DOHH2 (cell line): ENCODE data around the gene TTI1.

Source experiments
- H3F3A ChIP-seq: fragments of 200-600 bp; sonication (generic), shearing (Covaris generic); 2 replicates; pipeline ENCODE4 v1.6.0; 2016; ENCODE audit warnings: antibody characterized with exemption, mild to moderate bottlenecking; ENCODE audit not compliant: control insufficient read depth, insufficient read depth
- H3K27ac ChIP-seq: fragments of 200-600 bp; sonication (generic); 2 replicates; pipeline ENCODE4 v1.5.1; 2014; ENCODE audit warnings: low read depth, mild to moderate bottlenecking, low read length, moderate library complexity
- H3K27me3 ChIP-seq: fragments of 200-600 bp; sonication (generic); 2 replicates; pipeline ENCODE4 v1.6.1; 2014; ENCODE audit warnings: mild to moderate bottlenecking, low read length, mixed read lengths; ENCODE audit not compliant: control insufficient read depth
- H3K36me3 ChIP-seq: fragments of 200-600 bp; sonication (generic); 2 replicates; pipeline ENCODE4 v1.6.1; 2014; ENCODE audit warnings: mild to moderate bottlenecking, low read length, moderate library complexity, mixed read lengths; ENCODE audit not compliant: control insufficient read depth
- H3K4me1 ChIP-seq: fragments of 200-600 bp; sonication (generic); 2 replicates; pipeline ENCODE4 v1.6.1; 2014; ENCODE audit warnings: mild to moderate bottlenecking, low read length, mixed read lengths; ENCODE audit not compliant: control insufficient read depth
- H3K4me2 ChIP-seq: fragments of 200-600 bp; sonication (generic); 2 replicates; pipeline ENCODE4 v1.6.0; 2014; ENCODE audit warnings: mild to moderate bottlenecking, low read length, moderate library complexity
- H3K4me3 ChIP-seq: fragments of 200-600 bp; sonication (generic); 2 replicates; pipeline ENCODE4 v1.5.1; 2014; ENCODE audit warnings: mild to moderate bottlenecking, low read length, mixed read lengths
- H3K79me2 ChIP-seq: fragments of 200-600 bp; sonication (generic); 2 replicates; pipeline ENCODE4 v1.6.1; 2014; ENCODE audit warnings: mild to moderate bottlenecking, low read length, mixed read lengths; ENCODE audit not compliant: control insufficient read depth
- H3K9me2 ChIP-seq: fragments of 200-600 bp; sonication (generic); replicated peaks from 2 replicates; pipeline ENCODE4 v1.6.1; 2014; ENCODE audit warnings: mild to moderate bottlenecking, low read length, mixed read lengths; ENCODE audit not compliant: control insufficient read depth
- H3K9me3 ChIP-seq: fragments of 200-600 bp; sonication (generic); 2 replicates; pipeline ENCODE4 v1.6.1; 2014; ENCODE audit warnings: antibody characterized with exemption, low read length, mixed read lengths; ENCODE audit not compliant: control insufficient read depth, insufficient read depth
- H4K20me1 ChIP-seq: fragments of 200-600 bp; sonication (generic); 2 replicates; pipeline ENCODE4 v1.6.0; 2014; ENCODE audit warnings: low read depth, mild to moderate bottlenecking, antibody characterized with exemption, low read length, moderate library complexity; ENCODE audit not compliant: control insufficient read depth, insufficient read depth
- EZH2phosphoT487 ChIP-seq: fragments of 200-600 bp; sonication (generic); IDR thresholded peaks from 2 replicates; pipeline ENCODE4 v1.6.1; 2017; ENCODE audit warnings: borderline replicate concordance, mild to moderate bottlenecking, antibody characterized with exemption, low read length, moderate library complexity, mixed read lengths
- TF ChIP-seq, protein P1 (sequence below): fragments of 200-600 bp; sonication (generic); IDR thresholded peaks from one replicate; pipeline ENCODE4 v1.5.1; 2014; ENCODE audit warnings: antibody characterized with exemption, mild to moderate bottlenecking, low read depth, low read length; ENCODE audit not compliant: poor library complexity, severe bottlenecking

The TTI1 gene

GRCh38 chr20:38040276-38040675 is 7.0 kb upstream of the TTI1 start:
- H3K36me3 ChIP-seq = peaks cover 93% of the 10 kb centered on the region
- H3K4me3 ChIP-seq = no peak overlapping the region
- H3K9me3 ChIP-seq = no peaks in the 10 kb centered on the region
- peaks cover 26% of the 10 kb centered on the region for H3K4me1 ChIP-seq
- no peaks in the 10 kb centered on the region for H3K9me2 ChIP-seq
- H3K27ac ChIP-seq = no peak overlapping the region
- TF ChIP-seq EZH2phosphoT487 = no peak
- TF ChIP-seq, protein P1, sequence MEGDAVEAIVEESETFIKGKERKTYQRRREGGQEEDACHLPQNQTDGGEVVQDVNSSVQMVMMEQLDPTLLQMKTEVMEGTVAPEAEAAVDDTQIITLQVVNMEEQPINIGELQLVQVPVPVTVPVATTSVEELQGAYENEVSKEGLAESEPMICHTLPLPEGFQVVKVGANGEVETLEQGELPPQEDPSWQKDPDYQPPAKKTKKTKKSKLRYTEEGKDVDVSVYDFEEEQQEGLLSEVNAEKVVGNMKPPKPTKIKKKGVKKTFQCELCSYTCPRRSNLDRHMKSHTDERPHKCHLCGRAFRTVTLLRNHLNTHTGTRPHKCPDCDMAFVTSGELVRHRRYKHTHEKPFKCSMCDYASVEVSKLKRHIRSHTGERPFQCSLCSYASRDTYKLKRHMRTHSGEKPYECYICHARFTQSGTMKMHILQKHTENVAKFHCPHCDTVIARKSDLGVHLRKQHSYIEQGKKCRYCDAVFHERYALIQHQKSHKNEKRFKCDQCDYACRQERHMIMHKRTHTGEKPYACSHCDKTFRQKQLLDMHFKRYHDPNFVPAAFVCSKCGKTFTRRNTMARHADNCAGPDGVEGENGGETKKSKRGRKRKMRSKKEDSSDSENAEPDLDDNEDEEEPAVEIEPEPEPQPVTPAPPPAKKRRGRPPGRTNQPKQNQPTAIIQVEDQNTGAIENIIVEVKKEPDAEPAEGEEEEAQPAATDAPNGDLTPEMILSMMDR = no peak
- 0 out of 2 replicates have a peak, but pooled peaks cover 3% of the 10 kb centered on the region for H3F3A ChIP-seq
- H3K27me3 ChIP-seq = no peaks in the 10 kb centered on the region
- peaks cover 98% of the 10 kb centered on the region for H3K79me2 ChIP-seq
- peaks cover 15% of the 10 kb centered on the region; the same call in 1 of the 2 replicates for H4K20me1 ChIP-seq
- H3K4me2 ChIP-seq = no peak overlapping the region

- H3K4me1 ChIP-seq = peaks cover 51% of the 10 kb centered on the region
- no peaks in the 10 kb centered on the region for H3K9me3 ChIP-seq
- H3K9me2 ChIP-seq = no peaks in the 10 kb centered on the region
- 0 out of 2 replicates have a peak, but pooled peaks cover 3% of the 10 kb centered on the region for H3F3A ChIP-seq
- H3K79me2 ChIP-seq = peaks cover 99% of the 10 kb centered on the region
- peak overlapping the region; percentile 89 for H3K4me2 ChIP-seq
- peaks cover 80% of the 10 kb centered on the region for H3K36me3 ChIP-seq
- H3K27ac ChIP-seq = no peak overlapping the region
- H3K4me3 ChIP-seq = no peak overlapping the region; the same call in 1 of the 2 replicates
- peaks cover 7% of the 10 kb centered on the region; the same call in 1 of the 2 replicates for H4K20me1 ChIP-seq
- TF ChIP-seq, protein P1 = no peak
- TF ChIP-seq EZH2phosphoT487 = no peak
- no peaks in the 10 kb centered on the region for H3K27me3 ChIP-seq
Measured at GRCh38 chr20:38036366-38036765, 3.1 kb upstream of the TTI1 start.

DNA sequence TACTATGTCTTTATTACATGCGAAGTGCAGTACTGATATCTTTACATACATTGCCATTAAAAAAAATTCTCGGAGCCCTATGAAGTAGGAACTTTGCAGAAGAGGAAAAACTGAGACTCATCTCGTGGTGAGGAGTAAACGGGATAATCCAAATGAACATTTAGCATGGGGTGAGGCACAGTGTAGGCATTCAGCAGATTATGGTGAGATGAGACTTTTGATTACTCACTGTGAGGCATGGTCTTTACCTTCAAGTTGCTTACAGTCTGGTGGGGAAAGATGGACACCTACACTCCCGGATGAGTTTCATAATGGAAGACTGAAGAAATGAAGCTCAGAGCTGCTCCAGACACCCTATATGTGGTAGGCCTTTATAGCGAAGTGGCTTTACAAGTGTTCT is 1.7 kb upstream of the TTI1 start:
- H3K27ac ChIP-seq = no peak overlapping the region
- peaks cover 71% of the 10 kb centered on the region for H3K36me3 ChIP-seq
- H3K27me3 ChIP-seq = no peaks in the 10 kb centered on the region
- H3K79me2 ChIP-seq = peaks cover 99% of the 10 kb centered on the region
- TF ChIP-seq, protein P1 = no peak
- no peak for TF ChIP-seq EZH2phosphoT487
- peaks cover 62% of the 10 kb centered on the region for H3K4me1 ChIP-seq
- H3F3A ChIP-seq = no peaks in the 10 kb centered on the region
- no peaks in the 10 kb centered on the region for H3K9me2 ChIP-seq
- H4K20me1 ChIP-seq = no peaks in the 10 kb centered on the region
- peak overlapping the region; percentile 89 for H3K4me2 ChIP-seq
- H3K4me3 ChIP-seq = peak overlapping the region; percentile 88
- H3K9me3 ChIP-seq = no peaks in the 10 kb centered on the region
